AG09309 (cell line): ENCODE results near the gene ADCY1.

ENCODE experiments used
- DNase-seq: peaks from one replicate; pipeline ENCODE4 v3.0.0-alpha.2; 2010; ENCODE audit warnings: low read depth
- H3K4me3 ChIP-seq: 2 replicates; pipeline ENCODE4 v1.5.1; 2011; ENCODE audit warnings: mild to moderate bottlenecking, low read depth, low read length, moderate library complexity; ENCODE audit not compliant: control insufficient read depth
- CTCF ChIP-seq: IDR thresholded peaks from 2 replicates; pipeline ENCODE4 v1.5.1; 2011; ENCODE audit warnings: mild to moderate bottlenecking, low read depth, low read length, inconsistent platforms; ENCODE audit not compliant: insufficient read depth, control insufficient read depth; ENCODE audit errors: missing control alignments

The ADCY1 gene

GRCh38 chr7:45655539-45655938 is 81.4 kb downstream of the ADCY1 start:
- TF ChIP-seq CTCF = no peak
- DNase-seq = no peak
- no peak overlapping the region for H3K4me3 ChIP-seq

GRCh38 chr7:45656431-45656830 is 82.3 kb downstream of the ADCY1 start:
- DNase-seq = no peak
- H3K4me3 ChIP-seq = no peak overlapping the region
- TF ChIP-seq CTCF = no peak

GRCh38 chr7:45657136-45657889 is 83.1 kb downstream of the ADCY1 start:
- no peak for DNase-seq
- no peak for TF ChIP-seq CTCF
- H3K4me3 ChIP-seq = no peak overlapping the region

GRCh38 chr7:45657890-45658715 is 83.9 kb downstream of the ADCY1 start:
- no peak for DNase-seq
- H3K4me3 ChIP-seq = no peak overlapping the region
- no peak for TF ChIP-seq CTCF

GRCh38 chr7:45658716-45659495 is 84.7 kb downstream of the ADCY1 start:
- H3K4me3 ChIP-seq = no peak overlapping the region
- no peak for DNase-seq
- TF ChIP-seq CTCF = no peak

GRCh38 chr7:45659496-45660139 is 85.5 kb downstream of the ADCY1 start:
- no peak for DNase-seq
- no peak overlapping the region for H3K4me3 ChIP-seq
- TF ChIP-seq CTCF = no peak
